Eye (tissue), 1 donor: ENCODE data around the gene GXYLT2.

Source experiments
- DNase-seq: peaks from one replicate; pipeline ENCODE4 v3.0.0-alpha.2; 2015

Gene GXYLT2, protein sequence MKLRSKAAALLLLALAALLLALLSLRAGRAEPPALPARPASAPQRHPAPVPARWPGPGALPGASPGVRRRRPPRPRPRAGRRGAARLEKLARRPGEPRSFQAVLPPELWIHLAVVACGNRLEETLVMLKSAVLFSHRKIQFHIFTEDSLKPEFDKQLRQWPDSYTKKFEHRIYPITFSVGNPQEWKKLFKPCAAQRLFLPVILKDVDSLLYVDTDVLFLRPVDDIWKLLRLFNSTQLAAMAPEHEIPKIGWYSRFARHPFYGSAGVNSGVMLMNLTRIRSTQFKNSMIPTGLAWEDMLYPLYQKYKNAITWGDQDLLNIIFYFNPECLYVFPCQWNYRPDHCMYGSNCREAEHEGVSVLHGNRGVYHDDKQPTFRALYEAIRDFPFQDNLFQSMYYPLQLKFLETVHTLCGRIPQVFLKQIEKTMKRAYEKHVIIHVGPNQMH

DNA sequence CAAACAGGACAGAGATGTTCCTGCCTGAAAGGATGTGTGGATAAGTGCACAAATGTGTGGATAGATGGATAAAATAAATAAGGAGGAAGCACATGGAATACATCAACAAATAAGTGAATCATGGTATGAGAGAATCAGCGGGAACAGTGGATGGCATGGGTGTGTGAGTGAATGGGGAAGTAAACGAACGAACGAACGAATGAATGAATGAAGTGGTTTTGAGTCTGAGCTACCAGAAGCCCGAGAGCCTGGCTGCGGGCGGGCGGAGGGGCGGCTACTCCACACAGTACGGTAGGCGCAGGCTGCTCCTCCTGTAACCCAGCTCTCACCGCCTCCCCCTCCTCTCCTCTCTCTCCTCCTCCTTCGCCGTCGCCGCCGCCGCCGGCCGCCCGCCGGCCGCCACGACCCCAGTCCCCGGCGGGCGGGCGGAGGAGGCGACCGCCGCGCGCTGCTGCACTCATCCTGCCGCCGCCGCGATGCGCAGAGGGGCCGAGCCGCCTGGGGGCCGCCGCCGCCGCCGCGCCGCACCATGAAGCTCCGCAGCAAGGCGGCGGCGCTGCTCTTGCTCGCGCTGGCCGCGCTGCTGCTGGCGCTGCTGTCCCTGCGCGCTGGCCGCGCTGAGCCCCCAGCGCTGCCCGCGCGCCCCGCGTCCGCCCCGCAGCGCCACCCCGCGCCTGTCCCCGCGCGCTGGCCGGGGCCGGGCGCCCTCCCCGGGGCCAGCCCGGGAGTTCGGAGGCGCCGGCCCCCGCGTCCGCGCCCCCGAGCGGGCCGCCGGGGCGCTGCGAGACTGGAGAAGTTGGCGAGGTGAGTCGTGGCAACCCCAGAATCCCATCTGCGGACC is at the start of gene GXYLT2:
Gene GXYLT2, plus strand, starts transcription at position 342 of the 841 bp plus-strand sequence. Its CDS starts 188 bp downstream, at position 530.
- peak; percentile 92 for DNase-seq

DNA sequence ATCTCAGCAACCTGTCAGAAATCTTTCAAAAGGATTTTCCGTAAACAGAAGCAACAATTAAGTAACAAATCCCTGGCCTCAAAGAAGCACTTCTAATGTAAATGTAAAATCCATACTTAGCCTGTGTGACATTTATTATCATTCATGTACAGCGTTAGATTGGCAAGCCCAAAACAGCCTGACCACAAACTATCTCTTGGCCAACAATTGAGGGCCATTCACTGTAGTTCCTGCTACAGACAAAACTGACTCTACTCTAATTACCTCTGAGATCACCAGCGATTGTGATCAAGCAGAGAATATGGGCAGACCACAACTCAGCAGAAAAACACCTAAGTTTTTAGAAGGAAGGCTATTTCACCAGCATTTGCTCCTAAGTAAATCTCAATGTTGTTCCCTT is 48.8 kb upstream of the GXYLT2 start:
- no peak for DNase-seq

DNA sequence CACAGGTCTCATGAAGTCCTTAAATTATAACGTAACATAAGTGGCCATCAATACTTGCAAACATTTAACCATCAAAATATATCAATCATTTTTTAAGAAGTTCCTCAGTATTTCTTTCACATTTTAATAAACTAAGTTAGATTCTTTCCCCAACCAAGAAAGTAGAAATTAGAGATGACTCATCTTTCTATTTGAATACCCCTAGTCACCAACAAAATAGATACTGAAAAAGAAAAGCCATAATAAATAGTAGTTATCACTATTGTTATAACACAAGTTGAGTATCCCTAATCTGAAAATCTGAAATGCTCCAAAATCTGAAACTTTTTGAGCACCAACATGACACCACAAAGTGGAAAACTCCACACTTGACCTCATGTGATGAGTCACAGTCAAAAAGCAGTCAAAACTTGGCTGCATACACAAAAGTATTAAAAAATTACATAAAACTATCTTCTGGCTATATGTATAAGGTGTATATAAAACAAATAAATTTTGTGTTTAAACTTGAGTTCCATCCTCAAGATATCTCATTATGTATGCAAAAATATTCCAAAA is 43.3 kb upstream of the GXYLT2 start:
- DNase-seq: no peak

DNA sequence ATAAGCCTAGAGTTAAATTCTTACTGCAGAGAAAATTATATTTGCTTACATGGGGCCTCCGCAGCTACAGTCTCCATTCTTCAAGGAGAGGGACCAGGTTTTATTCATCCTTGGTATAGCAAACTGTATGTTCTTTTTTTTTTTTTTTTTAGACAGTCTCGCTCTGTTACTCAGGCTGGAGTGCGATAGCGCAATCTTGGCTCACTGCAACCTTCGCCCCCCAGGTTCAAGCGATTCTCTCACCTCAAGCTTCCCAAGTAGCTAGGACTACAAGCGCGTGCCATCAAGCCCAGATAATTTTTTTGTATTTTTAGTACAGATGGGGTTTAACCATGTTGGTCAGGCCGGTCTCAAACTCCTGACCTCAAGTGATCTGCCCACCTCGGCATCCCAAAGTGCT is 41.7 kb upstream of the GXYLT2 start:
- DNase-seq: no peak

DNA sequence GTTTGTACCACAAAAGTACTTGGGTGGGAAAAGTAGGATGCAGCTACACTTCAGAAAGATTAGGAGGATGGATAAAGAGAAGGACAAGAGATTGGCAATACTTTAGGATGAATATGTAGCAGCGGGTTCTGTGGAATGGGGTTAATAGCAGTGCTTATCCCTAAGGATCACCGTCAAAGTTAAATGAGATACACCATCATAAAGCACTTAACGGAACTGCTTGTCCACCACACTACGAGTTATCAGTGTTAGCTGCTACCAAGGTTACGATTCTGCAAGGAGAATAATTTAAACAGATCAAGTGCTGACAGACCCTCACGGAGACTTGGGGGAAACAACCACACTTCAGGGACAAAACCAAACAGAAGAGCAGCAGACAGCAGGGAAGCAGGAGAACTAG is 40.6 kb upstream of the GXYLT2 start:
- DNase-seq: peak; percentile 22

DNA sequence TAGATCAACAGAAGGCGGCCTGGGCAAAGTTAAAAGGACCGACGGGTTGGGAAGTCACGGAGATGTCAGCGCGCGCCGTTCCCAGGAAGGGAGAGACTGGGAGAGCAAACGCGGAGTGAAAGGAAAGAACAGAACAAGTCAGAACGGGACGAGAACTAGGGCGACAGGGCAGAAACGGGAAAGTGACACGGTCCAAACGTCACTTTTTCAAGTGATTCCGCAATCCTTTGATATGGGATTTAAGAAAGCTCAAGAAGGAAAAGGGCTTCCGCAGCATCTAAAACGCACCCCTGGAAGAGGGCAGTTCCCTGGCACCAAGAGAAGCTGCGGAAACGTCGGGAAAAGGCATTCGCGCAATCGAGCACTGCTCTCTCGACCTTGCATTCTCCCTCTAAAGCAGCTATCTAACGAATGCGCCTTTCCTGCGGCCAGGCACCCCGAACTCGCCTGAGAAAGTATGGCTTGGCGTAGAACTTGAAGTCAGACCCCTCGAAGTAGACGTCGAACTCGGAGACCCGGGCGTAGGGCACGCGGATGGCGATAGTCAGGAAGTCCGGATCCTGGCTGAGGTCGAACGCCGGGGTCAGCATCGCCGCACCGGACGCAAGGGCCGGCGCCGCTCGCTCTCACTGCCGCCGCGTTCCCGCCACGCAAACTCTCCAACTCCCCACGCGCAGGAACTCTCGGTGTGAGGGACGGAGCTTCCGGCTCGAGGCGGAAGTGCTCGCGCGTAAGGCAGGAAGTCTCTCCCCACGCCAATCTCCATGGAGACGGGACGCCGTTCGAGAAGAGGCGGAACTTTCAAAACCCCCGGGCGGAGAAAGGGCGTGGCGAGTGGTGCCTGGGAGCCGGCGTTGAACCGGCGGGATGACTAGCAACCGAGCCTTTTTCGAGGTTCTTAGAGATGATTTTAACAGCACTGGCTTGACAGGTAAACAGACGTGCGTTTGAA is 39.8 kb upstream of the GXYLT2 start, which contains the start of gene SHQ1:
Gene SHQ1, minus strand, starts transcription at position 695 of the 952 bp plus-strand sequence. Its CDS starts 105 bp downstream, at position 590.
- peak; percentile 98 for DNase-seq

DNA sequence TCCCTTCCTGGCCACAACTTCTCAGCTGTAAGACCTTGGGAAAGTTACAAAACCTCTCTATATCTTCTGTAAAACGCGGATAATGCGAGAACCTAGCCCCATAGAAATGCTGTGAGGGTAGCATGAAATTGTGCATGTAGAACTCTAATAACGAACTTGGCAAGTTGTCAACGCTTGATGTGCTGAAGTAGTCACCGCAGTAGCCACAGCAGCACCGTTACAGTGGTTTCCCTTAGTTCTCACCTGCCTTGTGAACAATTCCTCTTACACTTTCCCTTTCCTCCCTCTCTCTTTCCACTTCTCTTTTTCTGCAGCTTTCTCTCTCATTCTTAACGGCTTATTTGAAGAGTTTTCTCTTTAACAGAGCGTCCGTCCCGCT is 39.2 kb upstream of the GXYLT2 start:
- DNase-seq: no peak

DNA sequence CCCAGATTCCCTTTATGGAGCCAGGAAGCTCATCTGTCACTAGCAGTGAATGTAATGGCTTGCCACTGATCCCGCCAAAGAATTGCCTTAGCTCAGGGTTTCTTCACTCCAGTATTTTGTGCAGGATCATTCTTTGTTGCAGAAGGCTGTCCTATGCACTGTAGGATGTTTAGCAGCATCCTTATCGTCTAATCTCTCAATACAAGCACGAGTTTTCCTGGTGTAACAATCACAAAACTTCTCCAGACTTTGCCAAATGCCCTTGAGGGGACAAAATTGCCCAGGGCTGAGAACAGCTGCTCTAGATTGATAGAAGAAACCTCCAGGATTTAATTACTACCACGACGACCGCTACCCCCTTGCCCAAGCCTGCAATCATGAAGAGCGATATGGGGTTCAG is 32.8 kb upstream of the GXYLT2 start:
- no peak for DNase-seq

DNA sequence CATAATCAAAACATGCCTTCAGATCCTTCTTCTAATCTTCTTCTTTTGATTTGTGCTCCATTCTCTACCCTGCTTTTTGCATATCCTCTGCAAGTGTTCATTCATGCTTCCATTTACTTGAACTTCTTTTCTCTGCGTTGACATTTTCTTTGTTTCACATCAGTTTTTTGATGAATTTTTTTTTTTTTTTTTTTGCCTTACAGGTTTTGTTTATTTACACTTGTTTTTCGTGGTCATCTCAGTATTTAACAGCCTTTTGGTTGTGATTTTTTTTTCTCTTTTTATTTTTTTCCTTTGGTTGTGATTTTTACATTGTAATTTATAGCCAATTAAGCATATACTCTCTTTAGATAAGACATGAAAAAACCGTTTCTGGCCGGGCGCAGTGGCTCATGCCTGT is 27.8 kb upstream of the GXYLT2 start:
- DNase-seq: no peak

DNA sequence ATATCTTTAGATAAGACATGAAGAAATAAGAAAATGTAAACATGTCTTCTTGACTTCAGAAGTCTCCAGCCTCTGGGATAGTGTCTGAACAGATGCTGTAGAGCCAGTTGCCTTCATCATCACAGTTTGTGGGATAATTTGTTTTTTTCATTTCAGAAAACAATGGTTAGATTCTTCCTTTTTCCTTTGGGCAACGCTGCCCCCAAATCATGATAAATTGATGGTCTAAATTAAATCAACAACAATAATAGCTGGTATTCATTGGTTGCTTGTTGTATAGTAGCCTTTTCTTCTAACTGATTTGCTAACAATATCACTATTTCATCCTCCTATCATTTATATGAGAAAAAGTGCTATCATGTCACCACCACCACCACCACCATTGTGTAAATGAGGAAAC is 27.0 kb upstream of the GXYLT2 start:
- DNase-seq: no peak

DNA sequence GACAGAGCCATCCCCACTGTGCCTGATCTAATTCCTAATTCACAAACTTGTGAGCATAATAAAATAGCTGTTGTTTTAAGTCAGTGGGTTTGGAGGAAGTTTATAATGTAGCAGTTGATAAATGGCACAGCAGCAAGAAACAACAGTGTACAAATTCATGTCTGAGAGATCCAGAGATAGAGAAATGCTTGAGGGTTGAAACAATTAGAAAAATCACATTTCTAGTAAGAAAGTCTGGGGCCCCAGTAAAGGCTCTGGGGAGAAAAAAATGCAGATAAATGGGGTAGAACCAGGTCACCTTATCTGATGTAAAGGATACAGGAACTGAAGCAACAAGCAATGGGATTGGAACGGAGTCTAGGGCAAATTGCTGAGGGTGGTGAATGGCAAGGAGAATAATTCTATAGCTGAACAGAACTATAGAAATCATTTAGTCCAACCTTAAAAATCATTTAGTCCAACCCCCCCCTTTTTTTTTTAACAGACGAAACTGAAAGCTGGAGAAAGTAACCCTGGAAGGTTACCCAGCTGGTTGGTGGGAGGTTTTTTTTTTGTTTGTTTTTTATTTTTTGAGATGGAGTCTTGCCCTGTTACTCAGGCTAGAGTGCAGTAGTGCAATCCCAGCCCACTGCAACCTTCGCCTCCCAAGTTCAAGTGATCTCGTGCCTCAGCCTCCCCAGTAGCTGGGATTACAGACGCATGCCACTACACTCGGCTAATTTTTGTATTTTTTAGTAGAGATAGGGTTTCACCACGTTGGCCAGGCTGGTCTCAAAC is 25.3 kb upstream of the GXYLT2 start:
- no peak for DNase-seq

DNA sequence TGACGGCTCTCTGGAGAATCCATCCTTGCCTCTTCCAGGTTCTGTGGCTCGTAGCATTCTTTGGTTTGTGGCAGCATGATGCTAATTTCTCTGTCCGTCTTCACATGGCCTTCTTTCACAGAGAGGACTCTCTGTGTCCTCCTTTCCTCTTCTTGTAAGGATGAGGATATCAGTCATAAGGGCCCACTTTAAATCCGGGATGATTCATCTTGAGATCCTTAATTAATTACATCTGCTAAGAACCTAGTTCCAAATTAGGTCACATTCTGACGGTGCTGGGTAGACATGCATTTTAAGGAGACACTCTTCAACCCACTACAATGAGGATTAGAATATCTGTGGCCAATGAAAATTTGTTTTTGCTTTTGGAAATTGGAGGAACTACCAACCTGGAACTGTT is 15.7 kb upstream of the GXYLT2 start:
- peak; percentile 21 for DNase-seq

DNA sequence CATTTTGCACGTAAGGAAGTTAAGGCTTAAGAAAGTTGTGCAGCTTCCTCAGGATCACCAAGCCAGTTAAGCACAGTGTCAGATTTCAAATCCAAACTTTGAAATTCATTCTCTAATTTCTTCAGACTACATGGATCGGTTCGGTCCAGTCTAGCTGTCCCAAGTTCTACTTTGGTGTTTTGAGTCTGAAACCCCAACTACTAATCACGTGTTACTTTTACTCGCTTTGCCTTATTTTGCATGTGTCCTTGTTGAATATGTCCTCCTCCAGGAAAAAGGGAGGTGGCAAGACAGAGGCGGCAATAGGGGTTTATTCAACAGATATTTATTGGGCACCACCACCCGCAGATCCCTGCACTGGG is 522 bp upstream of the GXYLT2 start:
- DNase-seq: no peak

DNA sequence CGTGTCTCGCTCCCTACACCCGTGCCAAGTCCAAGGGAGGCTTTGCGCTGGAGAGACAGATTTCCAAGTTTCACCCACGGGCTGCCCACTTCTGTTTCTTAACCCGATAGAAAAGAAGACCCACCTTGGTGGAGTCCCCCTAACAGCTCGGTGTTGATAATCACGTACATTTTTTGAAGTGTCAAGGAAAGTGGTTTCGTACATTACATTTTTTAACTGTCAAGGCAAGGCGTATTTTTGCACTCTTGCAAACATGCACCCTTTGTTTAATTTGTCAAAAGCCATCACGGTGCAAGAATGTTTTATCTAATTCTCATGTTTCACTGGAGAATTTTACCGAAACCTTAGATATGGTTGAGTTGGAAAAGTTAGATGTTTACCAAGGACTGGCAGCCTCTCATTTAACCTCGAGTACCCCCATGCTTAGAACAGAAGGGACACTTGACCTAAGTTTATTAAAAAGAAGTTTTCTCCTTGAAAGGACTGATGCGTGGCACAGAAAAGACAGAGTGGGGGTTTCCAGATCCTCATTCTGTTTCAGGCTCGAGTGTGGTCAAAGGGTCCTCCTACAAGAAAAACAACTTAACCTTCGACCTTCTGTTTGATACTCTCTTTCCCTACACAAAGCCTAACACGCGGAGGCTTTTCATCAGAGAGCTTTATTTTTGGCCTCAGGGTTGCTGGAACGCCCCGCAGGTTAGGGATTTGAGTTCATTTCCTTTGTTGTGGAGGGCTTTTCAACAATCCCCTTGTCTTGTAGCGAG is 882 bp downstream of the GXYLT2 start:
- peak; percentile 81 for DNase-seq

DNA sequence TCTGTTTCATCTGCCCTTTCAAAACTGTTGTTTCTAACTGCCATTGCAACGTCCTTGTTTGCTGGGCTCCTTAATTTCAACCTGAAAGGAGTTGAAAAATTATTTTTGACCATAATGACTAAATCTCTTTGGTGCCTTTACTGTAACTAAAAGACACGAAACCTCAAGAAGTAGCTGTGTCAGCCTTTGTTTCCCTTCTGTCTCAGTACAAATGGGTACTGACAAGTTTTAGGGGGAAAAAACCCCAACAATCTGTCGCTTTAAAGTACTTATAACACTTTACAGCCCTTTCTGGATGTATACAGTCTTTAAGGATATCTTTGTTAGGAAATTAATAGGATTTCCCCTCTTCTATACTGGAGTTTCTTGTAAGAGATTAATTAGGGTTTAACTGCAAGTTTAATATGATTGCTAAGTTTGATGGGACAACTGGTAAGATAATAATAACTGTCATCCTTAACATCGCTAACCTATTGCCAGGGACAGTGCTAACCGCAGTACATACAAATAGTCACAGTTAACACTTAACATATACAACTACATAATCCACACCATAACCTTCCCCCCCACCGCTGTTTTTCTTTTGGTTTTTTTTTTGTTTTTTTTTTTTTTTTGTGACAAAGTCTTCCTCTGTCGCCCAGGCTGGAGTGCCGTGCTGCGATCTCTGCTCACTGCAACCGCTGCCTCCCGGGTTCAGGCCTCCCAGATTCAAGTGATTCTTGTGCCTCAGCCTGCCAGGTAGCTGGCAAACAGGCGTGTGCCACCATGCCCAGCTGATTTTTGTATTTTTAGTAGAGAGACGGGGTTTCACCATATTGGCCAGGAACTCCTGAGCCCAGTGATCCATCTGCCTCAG is 1.7 kb downstream of the GXYLT2 start:
- peak; percentile 30 for DNase-seq

DNA sequence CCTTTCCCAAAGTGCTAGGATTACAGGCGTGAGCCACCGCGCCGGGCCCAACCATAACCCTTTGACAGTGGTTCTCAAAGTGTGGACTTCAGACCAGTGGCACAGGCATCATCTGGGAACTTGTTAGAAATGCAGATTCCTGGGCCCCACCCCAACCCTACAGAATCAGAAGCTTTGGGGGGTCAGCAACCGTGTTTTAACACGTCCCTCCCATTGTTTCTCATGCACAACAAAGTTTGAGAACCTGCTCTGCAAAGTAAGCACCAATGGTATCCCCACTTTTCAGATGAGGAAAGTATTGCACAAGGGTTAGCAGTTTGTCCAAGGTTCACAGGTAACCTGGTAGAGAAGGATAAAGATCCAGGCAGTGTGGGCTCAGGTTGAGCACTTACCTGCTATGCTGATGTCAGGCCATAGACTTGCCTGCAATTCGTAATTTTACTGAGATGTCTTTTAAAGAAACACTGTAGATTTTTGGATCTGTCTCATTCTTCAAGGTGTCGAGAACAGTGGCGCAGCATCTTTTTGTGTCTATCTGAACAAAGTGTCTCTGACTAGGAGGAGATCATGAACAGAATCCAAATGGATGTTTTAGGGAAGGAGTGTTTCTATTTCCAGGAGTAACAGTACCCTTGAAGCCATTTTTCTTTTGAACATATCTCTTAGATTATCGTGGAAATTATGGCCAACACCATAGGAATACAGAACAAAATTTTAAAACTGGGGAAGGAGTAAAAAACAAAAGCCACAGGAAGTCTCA is 2.5 kb downstream of the GXYLT2 start:
- peak; percentile 34 for DNase-seq

DNA sequence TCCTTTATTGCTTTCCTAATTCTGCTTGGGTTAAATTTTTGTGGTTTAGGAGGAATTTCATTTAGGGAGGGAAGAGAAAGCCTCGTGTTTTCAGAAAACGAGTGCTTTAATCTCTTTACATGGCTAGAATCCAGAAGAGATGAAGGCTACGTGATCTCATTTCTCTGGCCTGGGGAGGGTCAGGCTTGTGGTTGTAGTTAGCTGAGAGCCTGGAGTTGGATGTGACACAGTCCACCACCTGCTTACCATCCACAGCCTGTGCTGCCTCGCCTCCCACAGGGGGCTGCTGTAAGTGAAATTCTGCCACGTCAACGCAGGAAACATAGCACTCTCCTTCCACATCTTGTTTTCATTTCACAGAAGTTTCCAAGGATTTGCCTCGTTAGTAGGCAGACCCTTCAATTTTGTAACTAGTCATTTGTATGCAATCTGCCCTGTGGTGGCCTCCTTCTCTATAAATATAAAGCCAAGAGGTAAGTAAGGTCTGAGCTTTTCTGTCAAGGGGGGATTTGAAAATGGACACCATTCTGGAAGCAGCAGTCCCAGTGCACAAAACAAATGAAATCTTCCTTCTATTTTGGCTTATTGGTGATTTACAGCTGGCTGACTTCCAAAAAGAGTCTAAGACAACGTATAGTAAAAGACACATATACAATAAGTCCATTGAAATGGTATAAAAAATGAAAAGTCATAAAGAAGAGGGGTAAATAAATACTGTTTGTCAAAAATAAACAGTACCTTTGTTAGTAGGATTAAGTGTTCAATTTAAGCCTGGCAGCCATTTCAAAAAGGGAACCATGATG is 3.4 kb downstream of the GXYLT2 start:
- DNase-seq: peak; percentile 85
